Gastrocnemius medialis (tissue), 4 donors: ENCODE results near the gene DBNL. TPM values are rescaled to one million over a fixed set of nuclear protein-coding genes. Genes with fewer than 3 reads are reported as not detected.
A peak's percentile ranks its signal among the peaks of the same experiment; 100 is the strongest.

Experiments
- ATAC-seq, 2 donors: fragments of 150-250 bp; one replicate each; pipeline ENCODE4 v1.9.1; 2016
- DNase-seq, 2 donors: peaks; one replicate each; pipeline ENCODE4 v3.0.0-alpha.2; 2019
- H3K27ac ChIP-seq, 4 donors: fragments of 200-600 bp; sonication (generic); 1 replicate in 1 of 4; 2 replicates in 3 of 4; pipeline ENCODE4 v1.5.1; 2016 to 2018; ENCODE audit warnings: mild to moderate bottlenecking in 2 of 4, moderate library complexity in 1 of 4
- H3K27me3 ChIP-seq, 3 donors: fragments of 200-600 bp; sonication (generic) in 2 of 3; 1 replicate in 1 of 3; 2 replicates in 2 of 3; pipeline versions ENCODE4 v1.5.1 to v1.6.0; 2016 to 2019; ENCODE audit warnings: mild to moderate bottlenecking in 1 of 3, moderate library complexity in 1 of 3
- H3K36me3 ChIP-seq, 2 donors: fragments of 200-600 bp; sonication (generic) in 1 of 2; one replicate each; pipeline ENCODE4 v1.5.1; 2017 to 2018
- H3K4me1 ChIP-seq, 2 donors: fragments of 200-600 bp; sonication (generic) in 1 of 2; one replicate each; pipeline ENCODE4 v1.5.1; 2016 to 2017; ENCODE audit warnings: mild to moderate bottlenecking in 2 of 2
- H3K4me3 ChIP-seq, 4 donors: fragments of 200-600 bp; sonication (generic) in 3 of 4; 1 replicate in 1 of 4; 2 replicates in 3 of 4; pipeline ENCODE4 v1.5.1; 2016 to 2019; ENCODE audit warnings: mild to moderate bottlenecking in 2 of 4
- H3K9me3 ChIP-seq, 3 donors: fragments of 200-600 bp; sonication (generic) in 2 of 3; 1 replicate in 1 of 3; 2 replicates in 2 of 3; pipeline ENCODE4 v1.5.1; 2016 to 2019
- CTCF ChIP-seq, 5 experiments: fragments of 450-650 bp in 3 of 5; fragments of 200-600 bp in 2 of 5; sonication (generic) in 2 of 5; IDR thresholded peaks in 4 of 5; conservative IDR thresholded peaks in 1 of 5; 1 replicate in 4 of 5; 2 replicates in 1 of 5; pipeline ENCODE4 v1.5.1; 2016 to 2019; ENCODE audit warnings: antibody characterized with exemption in 5 of 5, mild to moderate bottlenecking in 3 of 5, moderate library complexity in 3 of 5
- POLR2A ChIP-seq, 2 donors: fragments of 450-650 bp; IDR thresholded peaks; one replicate each; pipeline ENCODE4 v1.6.1; 2017; ENCODE audit warnings: antibody characterized with exemption in 2 of 2, mild to moderate bottlenecking in 2 of 2, moderate library complexity in 2 of 2
- in situ Hi-C, 4 donors: fragments of 200-750 bp; cut with MboI; loops; one replicate each; pipeline versions ENCODE4 v1.15.0 to v1.8.0; 2017; ENCODE audit warnings: low sequenced_read_pairs in 4 of 4
- intact Hi-C: fragments of 100-400 bp; cut with DNase I; formaldehyde crosslinking; loops from one replicate; pipeline ENCODE4 v1.15.1; 2023; ENCODE audit warnings: low total_unique reads
- total RNA-seq, 4 donors: library from RNA; depleted of rRNA; stranded (reverse); fragments of >200 nt; gene quantifications; one replicate each; pipeline versions ENCODE4 v1.1.0 to v1.2.3, GENCODE V29; 2016

Gene DBNL
- total RNA-seq, 4 donors from 2014 or later: 48.0 to 77.2 (median 56.0) TPM

GRCh38 chr7:44046321-44047061, 2.0 kb downstream of the DBNL start:
- no peaks in the 10 kb centered on the region for H3K9me3 ChIP-seq
- peak overlapping the region in 2 of 4 donors; percentile 88 to 89 for H3K27ac ChIP-seq
- no peak for DNase-seq
- intact Hi-C loops: no loop called here
- H3K4me1 ChIP-seq: peaks cover 23 to 26% of the 10 kb centered on the region in 2 donors
- TF ChIP-seq POLR2A (IDR thresholded peaks at IDR 0.05): no peak
- no peak for TF ChIP-seq CTCF (IDR thresholded peaks at IDR 0.05 in 4 of 5, conservative IDR thresholded peaks at IDR 0.05 in 1 of 5)
- peaks cover 0 to 28% of the 10 kb centered on the region in 2 donors for H3K36me3 ChIP-seq
- ATAC-seq: no peak
- no peak overlapping the region for H3K4me3 ChIP-seq
- H3K27me3 ChIP-seq: no peaks in the 10 kb centered on the region
- in situ Hi-C loops: no loop called here

- H3K9me3 ChIP-seq: no peaks in the 10 kb centered on the region
- peaks cover 23 to 26% of the 10 kb centered on the region in 2 donors for H3K4me1 ChIP-seq
- peaks cover 0 to 43% of the 10 kb centered on the region in 2 donors for H3K36me3 ChIP-seq
- no peak for TF ChIP-seq POLR2A (IDR thresholded peaks at IDR 0.05)
- no peak for TF ChIP-seq CTCF (IDR thresholded peaks at IDR 0.05 in 4 of 5, conservative IDR thresholded peaks at IDR 0.05 in 1 of 5)
- no peak overlapping the region for H3K4me3 ChIP-seq
- DNase-seq: no peak
- H3K27ac ChIP-seq: no peak overlapping the region
- in situ Hi-C loops (no loop called here), intact Hi-C loops (no loop called here)
- no peak for ATAC-seq
- no peaks in the 10 kb centered on the region for H3K27me3 ChIP-seq
Measured at GRCh38 chr7:44048031-44048795, 3.7 kb downstream of the DBNL start.

GRCh38 chr7:44050121-44050914, 5.8 kb downstream of the DBNL start:
- peaks cover 15 to 19% of the 10 kb centered on the region in 2 donors for H3K4me1 ChIP-seq

More at GRCh38 chr7:44050121-44050914, 5.8 kb downstream of the DBNL start:
- no peak for TF ChIP-seq CTCF (IDR thresholded peaks at IDR 0.05 in 4 of 5, conservative IDR thresholded peaks at IDR 0.05 in 1 of 5)
- TF ChIP-seq POLR2A (IDR thresholded peaks at IDR 0.05): no peak
- intact Hi-C loops: no loop called here
- Histone ChIP-seq H3K27ac (peak overlapping the region in 1 of 4 donors; percentile 22), H3K36me3 (peaks cover 0 to 57% of the 10 kb centered on the region in 2 donors), H3K27me3 (no peaks in the 10 kb centered on the region), H3K9me3 (no peaks in the 10 kb centered on the region), H3K4me3 (no peak overlapping the region)
- ATAC-seq (no peak), DNase-seq (no peak)
- in situ Hi-C loops: no loop called here
